HEK293 (cell line): ENCODE results near the gene C1QBP.
A peak's percentile ranks its signal among the peaks of the same experiment; 100 is the strongest.

Experiments used
- CTCF ChIA-PET: fragments of 350-600 bp; formaldehyde crosslinking; extraction: SDS; loops from one replicate; lab custom pipeline; 2021; ENCODE audit warnings: antibody characterized with exemption; lab: Yijun Ruan, JAX
- POLR2A ChIA-PET: fragments of 300-600 bp; formaldehyde crosslinking; extraction: SDS; loops from one replicate; lab custom pipeline; 2020; ENCODE audit warnings: antibody characterized with exemption, inconsistent platforms; lab: Yijun Ruan, JAX
- H3K27ac ChIP-seq: fragments of 200-500 bp; sonication (Bioruptor generic); 2 replicates; pipeline ENCODE4 v1.5.1; 2014; ENCODE audit warnings: low read depth, low read length, control low read depth, inconsistent platforms; ENCODE audit errors: extremely low read depth
- H3K36me3 ChIP-seq, 2 experiments: fragments of 200-500 bp in 1 of 2; sonication (Bioruptor generic) in 1 of 2; 1 replicate in 1 of 2; 2 replicates in 1 of 2; pipeline ENCODE4 v1.5.1; 2014 to 2017; ENCODE audit warnings: inconsistent platforms in 2 of 2, low read length in 2 of 2; ENCODE audit not compliant: control insufficient read depth in 2 of 2, insufficient read depth in 1 of 2
- H3K4me1 ChIP-seq: fragments of 200-500 bp; sonication (Bioruptor generic); 2 replicates; pipeline ENCODE4 v1.5.1; 2014; ENCODE audit warnings: mild to moderate bottlenecking, low read length, inconsistent platforms; ENCODE audit not compliant: control insufficient read depth, insufficient read depth
- H3K4me3 ChIP-seq: 2 replicates; pipeline ENCODE4 v1.5.1; 2011; ENCODE audit warnings: low read depth, mild to moderate bottlenecking, control low read depth, low read length, moderate library complexity
- H3K9me3 ChIP-seq: fragments of 200-500 bp; sonication (Bioruptor generic); 2 replicates; pipeline ENCODE4 v1.5.1; 2014; ENCODE audit warnings: low read depth, low read length, inconsistent platforms; ENCODE audit not compliant: control insufficient read depth, insufficient read depth
- BCL11B ChIP-seq: fragments of 450-650 bp; formaldehyde crosslinking; IDR thresholded peaks from 2 replicates; pipeline ENCODE4 v1.5.1; 2016; ENCODE audit warnings: low read depth, missing biosample characterization, missing genetic modification characterization
- FEZF1 ChIP-seq: fragments of 450-650 bp; formaldehyde crosslinking; IDR thresholded peaks from 2 replicates; pipeline ENCODE4 v1.5.1; 2016; ENCODE audit warnings: missing biosample characterization, missing genetic modification characterization
- GFI1B ChIP-seq: fragments of 450-650 bp; formaldehyde crosslinking; IDR thresholded peaks from 2 replicates; pipeline ENCODE4 v1.5.1; 2016; ENCODE audit warnings: missing biosample characterization, missing genetic modification characterization
- SP7 ChIP-seq: fragments of 450-650 bp; formaldehyde crosslinking; IDR thresholded peaks from 2 replicates; pipeline ENCODE4 v1.5.1; 2016; ENCODE audit warnings: missing biosample characterization, missing genetic modification characterization
- WT1 ChIP-seq: fragments of 450-650 bp; formaldehyde crosslinking; IDR thresholded peaks from 2 replicates; pipeline ENCODE4 v1.5.1; 2016; ENCODE audit warnings: missing biosample characterization, missing genetic modification characterization
- ZBTB20 ChIP-seq: fragments of 450-650 bp; formaldehyde crosslinking; IDR thresholded peaks from 2 replicates; pipeline ENCODE4 v1.5.1; 2016; ENCODE audit warnings: missing biosample characterization, missing genetic modification characterization
- ZBTB8A ChIP-seq: fragments of 450-650 bp; formaldehyde crosslinking; IDR thresholded peaks from 2 replicates; pipeline ENCODE4 v1.5.1; 2016; ENCODE audit warnings: missing biosample characterization, missing genetic modification characterization
- ZIC2 ChIP-seq: fragments of 450-650 bp; formaldehyde crosslinking; IDR thresholded peaks from 2 replicates; pipeline ENCODE4 v1.5.1; 2016; ENCODE audit warnings: missing biosample characterization, missing genetic modification characterization
- ZNF138 ChIP-seq: fragments of 450-650 bp; formaldehyde crosslinking; IDR thresholded peaks from 2 replicates; pipeline ENCODE4 v1.5.1; 2016; ENCODE audit warnings: missing biosample characterization, missing genetic modification characterization, borderline replicate concordance
- ZNF174 ChIP-seq: fragments of 450-650 bp; formaldehyde crosslinking; IDR thresholded peaks from 2 replicates; pipeline ENCODE4 v1.5.0; 2017; ENCODE audit warnings: missing biosample characterization, mild to moderate bottlenecking, missing genetic modification characterization
- ZNF23 ChIP-seq: fragments of 450-650 bp; formaldehyde crosslinking; IDR thresholded peaks from 2 replicates; pipeline ENCODE4 v1.5.1; 2016; ENCODE audit warnings: missing biosample characterization, missing genetic modification characterization, borderline replicate concordance
- ZNF239 ChIP-seq: fragments of 450-650 bp; formaldehyde crosslinking; IDR thresholded peaks from 2 replicates; pipeline ENCODE4 v1.5.1; 2016; ENCODE audit warnings: missing biosample characterization, missing genetic modification characterization
- ZNF302 ChIP-seq: fragments of 450-650 bp; formaldehyde crosslinking; IDR thresholded peaks from 2 replicates; pipeline ENCODE4 v1.5.1; 2016; ENCODE audit warnings: missing biosample characterization, missing genetic modification characterization, low read depth
- ZNF501 ChIP-seq: fragments of 450-650 bp; formaldehyde crosslinking; IDR thresholded peaks from 2 replicates; pipeline ENCODE4 v1.5.1; 2016; ENCODE audit warnings: missing biosample characterization, missing genetic modification characterization
- ZNF510 ChIP-seq: fragments of 450-650 bp; formaldehyde crosslinking; IDR thresholded peaks from 2 replicates; pipeline ENCODE4 v1.5.1; 2018; ENCODE audit warnings: mild to moderate bottlenecking, missing genetic modification characterization, missing biosample characterization; ENCODE audit not compliant: insufficient replicate concordance
- ZNF558 ChIP-seq: fragments of 450-650 bp; formaldehyde crosslinking; IDR thresholded peaks from 2 replicates; pipeline ENCODE4 v1.5.1; 2016; ENCODE audit warnings: missing biosample characterization, missing genetic modification characterization
- ZNF600 ChIP-seq: fragments of 450-650 bp; formaldehyde crosslinking; IDR thresholded peaks from 2 replicates; pipeline ENCODE4 v1.5.1; 2016; ENCODE audit warnings: missing biosample characterization, missing genetic modification characterization
- ZNF76 ChIP-seq: fragments of 450-650 bp; formaldehyde crosslinking; IDR thresholded peaks from 2 replicates; pipeline ENCODE4; 2016; ENCODE audit warnings: low read depth, missing biosample characterization, missing genetic modification characterization, borderline replicate concordance
- ZNF791 ChIP-seq: fragments of 450-650 bp; formaldehyde crosslinking; IDR thresholded peaks from 2 replicates; pipeline ENCODE4 v1.5.1; 2016; ENCODE audit warnings: missing biosample characterization, missing genetic modification characterization
- ZNF792 ChIP-seq: fragments of 450-650 bp; formaldehyde crosslinking; IDR thresholded peaks from 2 replicates; pipeline ENCODE4 v1.5.1; 2016; ENCODE audit warnings: missing biosample characterization, missing genetic modification characterization
- TF ChIP-seq, protein P1 (sequence below): fragments of 450-650 bp; formaldehyde crosslinking; IDR thresholded peaks from 2 replicates; pipeline ENCODE4 v1.5.1; 2016; ENCODE audit warnings: missing biosample characterization, missing genetic modification characterization
- TF ChIP-seq, protein P2 (sequence below): fragments of 450-650 bp; formaldehyde crosslinking; optimal IDR thresholded peaks from 2 replicates; pipeline ENCODE3; 2016; ENCODE audit warnings: missing biosample characterization, mild to moderate bottlenecking, missing genetic modification characterization
- TF ChIP-seq, protein P3 (sequence below): fragments of 450-650 bp; formaldehyde crosslinking; IDR thresholded peaks from 2 replicates; pipeline ENCODE4 v1.5.1; 2016; ENCODE audit warnings: missing biosample characterization, missing genetic modification characterization
- TF ChIP-seq, protein P4 (sequence below): fragments of 450-650 bp; formaldehyde crosslinking; IDR thresholded peaks from 2 replicates; pipeline ENCODE4 v1.5.1; 2017; ENCODE audit warnings: missing biosample characterization, missing genetic modification characterization
- TF ChIP-seq, protein P5 (sequence below): fragments of 450-650 bp; formaldehyde crosslinking; IDR thresholded peaks from 2 replicates; pipeline ENCODE4 v1.5.1; 2016; ENCODE audit warnings: missing biosample characterization, missing genetic modification characterization
- TF ChIP-seq, protein P6 (sequence below): fragments of 450-650 bp; formaldehyde crosslinking; IDR thresholded peaks from 2 replicates; pipeline ENCODE4 v1.5.1; 2016; ENCODE audit warnings: missing biosample characterization, missing genetic modification characterization
- TF ChIP-seq, protein P7 (sequence below): fragments of 450-650 bp; formaldehyde crosslinking; IDR thresholded peaks from 2 replicates; pipeline ENCODE4 v1.5.1; 2016; ENCODE audit warnings: missing biosample characterization, missing genetic modification characterization

The C1QBP gene

DNA sequence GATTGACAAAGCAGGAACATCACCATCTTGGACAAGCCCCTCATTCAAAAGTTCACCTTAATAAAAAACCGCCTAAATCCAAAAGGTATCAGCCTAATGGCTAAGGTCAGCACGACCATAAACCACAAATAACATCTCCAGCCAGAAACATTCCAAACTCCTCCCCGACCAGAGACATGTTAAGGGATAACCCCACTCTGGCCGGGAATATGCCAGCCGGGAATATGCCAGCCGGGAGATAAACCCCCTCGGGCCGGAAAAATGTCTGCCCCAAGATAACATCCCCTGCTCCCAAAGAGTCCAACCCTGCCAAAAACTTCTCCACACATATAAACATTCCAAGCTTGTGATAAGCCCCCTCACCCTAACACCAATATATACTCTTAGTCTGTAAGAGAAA is 28.5 kb upstream of the C1QBP start:
- Histone ChIP-seq H3K4me1 (peaks cover 18% of the 10 kb centered on the region), H3K9me3 (no peaks in the 10 kb centered on the region), H3K4me3 (peak overlapping the region; percentile 89), H3K36me3 (peaks cover 27 to 28% of the 10 kb centered on the region in 2 experiments), H3K27ac (no peak overlapping the region; the same call in 1 of the 2 replicates)
- CTCF ChIA-PET: interaction anchor here (0.6 to 3.3 kb wide), 3 partner anchors 28 to 50 kb away, joined by 3 to 26 read pairs (median 3); partner anchors contain the start of gene C1QBP
- POLR2A ChIA-PET: interaction anchor here (4.9 kb wide), 1 partner anchor 18 kb away, joined by 111 read pairs; the partner anchor contains the start of genes DERL2 and MIS12
- TF ChIP-seq ZNF501 (tag by site-specific recombination): no peak
- TF ChIP-seq WT1 (tag by site-specific recombination): no peak
- TF ChIP-seq FEZF1 (tag by site-specific recombination): no peak
- peak; percentile 33; the same call in 1 of the 2 replicates for TF ChIP-seq ZNF76 (tag by site-specific recombination)
- TF ChIP-seq ZNF792 (tag by site-specific recombination): no peak
- no peak for TF ChIP-seq ZNF174 (tag by site-specific recombination)
- no peak for TF ChIP-seq ZBTB8A (tag by site-specific recombination)
- TF ChIP-seq ZIC2 (tag by site-specific recombination): no peak
- TF ChIP-seq BCL11B (tag by site-specific recombination): no peak
- no peak for TF ChIP-seq ZNF510 (tag by site-specific recombination)
- no peak for TF ChIP-seq ZNF239
- TF ChIP-seq GFI1B (tag by site-specific recombination): no peak
- TF ChIP-seq ZNF600: peak; percentile 78
- TF ChIP-seq ZNF558 (tag by site-specific recombination): no peak
- TF ChIP-seq ZBTB20 (tag by site-specific recombination): peak; percentile 82
- TF ChIP-seq, protein P1, sequence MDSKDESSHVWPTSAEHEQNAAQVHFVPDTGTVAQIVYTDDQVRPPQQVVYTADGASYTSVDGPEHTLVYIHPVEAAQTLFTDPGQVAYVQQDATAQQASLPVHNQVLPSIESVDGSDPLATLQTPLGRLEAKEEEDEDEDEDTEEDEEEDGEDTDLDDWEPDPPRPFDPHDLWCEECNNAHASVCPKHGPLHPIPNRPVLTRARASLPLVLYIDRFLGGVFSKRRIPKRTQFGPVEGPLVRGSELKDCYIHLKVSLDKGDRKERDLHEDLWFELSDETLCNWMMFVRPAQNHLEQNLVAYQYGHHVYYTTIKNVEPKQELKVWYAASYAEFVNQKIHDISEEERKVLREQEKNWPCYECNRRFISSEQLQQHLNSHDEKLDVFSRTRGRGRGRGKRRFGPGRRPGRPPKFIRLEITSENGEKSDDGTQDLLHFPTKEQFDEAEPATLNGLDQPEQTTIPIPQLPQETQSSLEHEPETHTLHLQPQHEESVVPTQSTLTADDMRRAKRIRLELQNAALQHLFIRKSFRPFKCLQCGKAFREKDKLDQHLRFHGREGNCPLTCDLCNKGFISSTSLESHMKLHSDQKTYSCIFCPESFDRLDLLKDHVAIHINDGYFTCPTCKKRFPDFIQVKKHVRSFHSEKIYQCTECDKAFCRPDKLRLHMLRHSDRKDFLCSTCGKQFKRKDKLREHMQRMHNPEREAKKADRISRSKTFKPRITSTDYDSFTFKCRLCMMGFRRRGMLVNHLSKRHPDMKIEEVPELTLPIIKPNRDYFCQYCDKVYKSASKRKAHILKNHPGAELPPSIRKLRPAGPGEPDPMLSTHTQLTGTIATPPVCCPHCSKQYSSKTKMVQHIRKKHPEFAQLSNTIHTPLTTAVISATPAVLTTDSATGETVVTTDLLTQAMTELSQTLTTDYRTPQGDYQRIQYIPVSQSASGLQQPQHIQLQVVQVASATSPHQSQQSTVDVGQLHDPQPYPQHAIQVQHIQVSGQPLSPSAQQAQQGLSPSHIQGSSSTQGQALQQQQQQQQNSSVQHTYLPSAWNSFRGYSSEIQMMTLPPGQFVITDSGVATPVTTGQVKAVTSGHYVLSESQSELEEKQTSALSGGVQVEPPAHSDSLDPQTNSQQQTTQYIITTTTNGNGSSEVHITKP (tag by site-specific recombination): peak; percentile 36; the same call in 1 of the 2 replicates
- TF ChIP-seq, protein P2, sequence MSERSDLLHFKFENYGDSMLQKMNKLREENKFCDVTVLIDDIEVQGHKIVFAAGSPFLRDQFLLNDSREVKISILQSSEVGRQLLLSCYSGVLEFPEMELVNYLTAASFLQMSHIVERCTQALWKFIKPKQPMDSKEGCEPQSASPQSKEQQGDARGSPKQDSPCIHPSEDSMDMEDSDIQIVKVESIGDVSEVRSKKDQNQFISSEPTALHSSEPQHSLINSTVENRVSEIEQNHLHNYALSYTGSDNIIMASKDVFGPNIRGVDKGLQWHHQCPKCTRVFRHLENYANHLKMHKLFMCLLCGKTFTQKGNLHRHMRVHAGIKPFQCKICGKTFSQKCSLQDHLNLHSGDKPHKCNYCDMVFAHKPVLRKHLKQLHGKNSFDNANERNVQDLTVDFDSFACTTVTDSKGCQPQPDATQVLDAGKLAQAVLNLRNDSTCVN (tag by site-specific recombination): no peak
- TF ChIP-seq ZNF791: no peak
- TF ChIP-seq, protein P3, sequence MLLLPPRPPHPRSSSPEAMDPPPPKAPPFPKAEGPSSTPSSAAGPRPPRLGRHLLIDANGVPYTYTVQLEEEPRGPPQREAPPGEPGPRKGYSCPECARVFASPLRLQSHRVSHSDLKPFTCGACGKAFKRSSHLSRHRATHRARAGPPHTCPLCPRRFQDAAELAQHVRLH (tag by site-specific recombination): no peak
- TF ChIP-seq ZNF23 (tag by site-specific recombination): no peak
- TF ChIP-seq, protein P4, sequence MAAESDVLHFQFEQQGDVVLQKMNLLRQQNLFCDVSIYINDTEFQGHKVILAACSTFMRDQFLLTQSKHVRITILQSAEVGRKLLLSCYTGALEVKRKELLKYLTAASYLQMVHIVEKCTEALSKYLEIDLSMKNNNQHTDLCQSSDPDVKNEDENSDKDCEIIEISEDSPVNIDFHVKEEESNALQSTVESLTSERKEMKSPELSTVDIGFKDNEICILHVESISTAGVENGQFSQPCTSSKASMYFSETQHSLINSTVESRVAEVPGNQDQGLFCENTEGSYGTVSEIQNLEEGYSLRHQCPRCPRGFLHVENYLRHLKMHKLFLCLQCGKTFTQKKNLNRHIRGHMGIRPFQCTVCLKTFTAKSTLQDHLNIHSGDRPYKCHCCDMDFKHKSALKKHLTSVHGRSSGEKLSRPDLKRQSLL (tag by site-specific recombination): no peak
- TF ChIP-seq, protein P5, sequence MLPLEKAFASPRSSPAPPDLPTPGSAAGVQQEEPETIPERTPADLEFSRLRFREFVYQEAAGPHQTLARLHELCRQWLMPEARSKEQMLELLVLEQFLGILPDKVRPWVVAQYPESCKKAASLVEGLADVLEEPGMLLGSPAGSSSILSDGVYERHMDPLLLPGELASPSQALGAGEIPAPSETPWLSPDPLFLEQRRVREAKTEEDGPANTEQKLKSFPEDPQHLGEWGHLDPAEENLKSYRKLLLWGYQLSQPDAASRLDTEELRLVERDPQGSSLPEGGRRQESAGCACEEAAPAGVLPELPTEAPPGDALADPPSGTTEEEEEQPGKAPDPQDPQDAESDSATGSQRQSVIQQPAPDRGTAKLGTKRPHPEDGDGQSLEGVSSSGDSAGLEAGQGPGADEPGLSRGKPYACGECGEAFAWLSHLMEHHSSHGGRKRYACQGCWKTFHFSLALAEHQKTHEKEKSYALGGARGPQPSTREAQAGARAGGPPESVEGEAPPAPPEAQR: no peak
- TF ChIP-seq, protein P6, sequence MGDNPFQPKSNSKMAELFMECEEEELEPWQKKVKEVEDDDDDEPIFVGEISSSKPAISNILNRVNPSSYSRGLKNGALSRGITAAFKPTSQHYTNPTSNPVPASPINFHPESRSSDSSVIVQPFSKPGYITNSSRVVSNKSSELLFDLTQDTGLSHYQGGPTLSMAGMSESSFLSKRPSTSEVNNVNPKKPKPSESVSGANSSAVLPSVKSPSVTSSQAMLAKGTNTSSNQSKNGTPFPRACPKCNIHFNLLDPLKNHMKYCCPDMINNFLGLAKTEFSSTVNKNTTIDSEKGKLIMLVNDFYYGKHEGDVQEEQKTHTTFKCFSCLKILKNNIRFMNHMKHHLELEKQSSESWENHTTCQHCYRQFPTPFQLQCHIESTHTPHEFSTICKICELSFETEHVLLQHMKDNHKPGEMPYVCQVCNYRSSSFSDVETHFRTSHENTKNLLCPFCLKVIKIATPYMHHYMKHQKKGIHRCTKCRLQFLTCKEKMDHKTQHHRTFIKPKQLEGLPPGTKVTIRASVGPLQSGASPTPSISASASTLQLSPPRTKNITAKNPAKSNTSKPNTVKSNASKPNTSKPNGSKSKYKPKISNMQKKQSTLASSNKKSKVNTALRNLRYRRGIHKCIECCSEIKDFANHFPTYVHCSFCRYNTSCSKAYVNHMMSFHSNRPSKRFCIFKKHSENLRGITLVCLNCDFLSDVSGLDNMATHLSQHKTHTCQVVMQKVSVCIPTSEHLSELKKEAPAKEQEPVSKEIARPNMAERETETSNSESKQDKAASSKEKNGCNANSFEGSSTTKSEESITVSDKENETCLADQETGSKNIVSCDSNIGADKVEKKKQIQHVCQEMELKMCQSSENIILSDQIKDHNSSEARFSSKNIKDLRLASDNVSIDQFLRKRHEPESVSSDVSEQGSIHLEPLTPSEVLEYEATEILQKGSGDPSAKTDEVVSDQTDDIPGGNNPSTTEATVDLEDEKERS (tag by site-specific recombination): no peak
- no peak for TF ChIP-seq SP7
- TF ChIP-seq, protein P7, sequence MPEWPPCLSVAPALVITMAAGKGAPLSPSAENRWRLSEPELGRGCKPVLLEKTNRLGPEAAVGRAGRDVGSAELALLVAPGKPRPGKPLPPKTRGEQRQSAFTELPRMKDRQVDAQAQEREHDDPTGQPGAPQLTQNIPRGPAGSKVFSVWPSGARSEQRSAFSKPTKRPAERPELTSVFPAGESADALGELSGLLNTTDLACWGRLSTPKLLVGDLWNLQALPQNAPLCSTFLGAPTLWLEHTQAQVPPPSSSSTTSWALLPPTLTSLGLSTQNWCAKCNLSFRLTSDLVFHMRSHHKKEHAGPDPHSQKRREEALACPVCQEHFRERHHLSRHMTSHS (tag by site-specific recombination): no peak
- TF ChIP-seq ZNF302: no peak
- no peak for TF ChIP-seq ZNF138 (tag by site-specific recombination)
